Common myeloid progenitor, CD34-positive (primary cell): Measurements from ENCODE around the gene KLF8.

ENCODE experiments used
- CTCF ChIA-PET: fragments of 350-600 bp; sonication (Branson Sonifier 250); formaldehyde crosslinking; loops from one replicate; lab custom pipeline; 2021; ENCODE audit warnings: antibody characterized with exemption; lab: Charles Lee
- POLR2A ChIA-PET: fragments of 350-600 bp; sonication (Branson Sonifier 250); formaldehyde crosslinking; loops from one replicate; lab custom pipeline; 2021; ENCODE audit warnings: antibody characterized with exemption; lab: Charles Lee
- DNase-seq, 3 donors: peaks; one replicate each; pipeline versions ENCODE4 v3.0.0 to v3.0.0-alpha.2; 2013
- H3K27ac ChIP-seq, 2 experiments: 1 replicate in 1 of 2; 2 replicates in 1 of 2; pipeline ENCODE4 v1.7.0; 2013; ENCODE audit warnings: inconsistent platforms in 2 of 2, low read length in 2 of 2, mild to moderate bottlenecking in 2 of 2, low read depth in 1 of 2, moderate library complexity in 1 of 2; ENCODE audit not compliant: severe bottlenecking in 2 of 2, insufficient read depth in 1 of 2, poor library complexity in 1 of 2
- H3K27me3 ChIP-seq, 5 experiments: replicated peaks in 2 of 5; 1 replicate in 3 of 5; 2 replicates in 2 of 5; pipeline versions ENCODE4 v1.6.1 to v1.7.0; 2013; ENCODE audit warnings: low read length in 4 of 5, mild to moderate bottlenecking in 2 of 5, moderate library complexity in 2 of 5, inconsistent platforms in 1 of 5; ENCODE audit not compliant: insufficient read depth in 5 of 5, control insufficient read depth in 4 of 5
- H3K36me3 ChIP-seq, 4 experiments: 1 replicate in 2 of 4; 2 replicates in 2 of 4; pipeline versions ENCODE4 v1.6.1 to v1.7.0; 2013; ENCODE audit warnings: low read length in 3 of 4, control low read depth in 1 of 4, mild to moderate bottlenecking in 1 of 4; ENCODE audit not compliant: control insufficient read depth in 4 of 4, insufficient read depth in 4 of 4
- H3K4me1 ChIP-seq, 4 experiments: 1 replicate in 3 of 4; 2 replicates in 1 of 4; pipeline versions ENCODE4 v1.6.1 to v1.7.1; 2013; ENCODE audit warnings: low read length in 3 of 4, mild to moderate bottlenecking in 3 of 4, control low read depth in 1 of 4, inconsistent platforms in 1 of 4, moderate library complexity in 1 of 4; ENCODE audit not compliant: control insufficient read depth in 4 of 4, insufficient read depth in 4 of 4; ENCODE audit errors: control extremely low read depth in 1 of 4
- H3K4me3 ChIP-seq, 7 experiments: 1 replicate in 4 of 7; 2 replicates in 3 of 7; pipeline versions ENCODE4 v1.5.1 to v1.7.0; 2013; ENCODE audit warnings: mild to moderate bottlenecking in 7 of 7, low read length in 6 of 7, moderate library complexity in 6 of 7, inconsistent platforms in 2 of 7, low read depth in 2 of 7, control low read depth in 1 of 7; ENCODE audit not compliant: insufficient read depth in 4 of 7, control insufficient read depth in 1 of 7; ENCODE audit errors: extremely low read depth in 1 of 7
- H3K9me3 ChIP-seq, 5 experiments: 1 replicate in 4 of 5; 2 replicates in 1 of 5; pipeline versions ENCODE4 v1.6.1 to v1.7.1; 2013; ENCODE audit warnings: low read length in 4 of 5, mild to moderate bottlenecking in 2 of 5, inconsistent platforms in 1 of 5, low read depth in 1 of 5, moderate library complexity in 1 of 5; ENCODE audit not compliant: control insufficient read depth in 4 of 5, insufficient read depth in 2 of 5; ENCODE audit errors: control extremely low read depth in 1 of 5
- WGBS: methylation state at CpG from one replicate; pipeline ENCODE4 v1.1.5; 2013; ENCODE audit not compliant: insufficient coverage; 5-methylcytosine and 5-hydroxymethylcytosine counted together

KLF8 gene

DNA sequence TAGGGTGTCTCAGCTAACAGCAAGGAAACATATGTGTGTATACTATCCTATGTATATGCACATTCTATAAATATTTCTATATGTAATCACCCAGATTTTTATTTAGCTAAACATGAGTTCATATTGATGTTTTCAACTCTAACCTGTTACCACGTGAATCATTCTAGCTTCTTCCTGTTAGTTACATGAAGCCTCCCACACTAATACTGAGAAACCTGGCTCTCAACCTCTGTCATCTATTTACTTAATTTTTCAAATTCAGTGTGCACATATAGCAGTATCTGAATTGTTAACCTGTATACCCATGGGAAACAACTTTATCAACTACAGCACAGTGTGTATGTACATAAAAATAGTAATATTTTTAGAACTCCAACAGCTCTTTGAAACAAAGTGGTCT lies 57.3 kb downstream of the KLF8 start:
- ChIA-PET POLR2A (interaction anchor here (0.6 kb wide), 1 partner anchor 1018 kb away, joined by 4 read pairs; no protein-coding TSS in a partner anchor), CTCF (no interaction called here)
- H3K9me3 ChIP-seq, result peaks cover 0 to 7% (median 0%) of the 10 kb centered on the region in 5 experiments
- DNase-seq, result no peak
- H3K36me3 ChIP-seq, result no peaks in the 10 kb centered on the region
- H3K4me1 ChIP-seq, result no peaks in the 10 kb centered on the region
- 78% methylated on average over 1 of the region's 1 CpG for WGBS
- no peak overlapping the region for H3K4me3 ChIP-seq
- peaks cover 0 to 2% (median 0%) of the 10 kb centered on the region in 5 experiments for H3K27me3 ChIP-seq
- H3K27ac ChIP-seq, result no peak overlapping the region

- Histone ChIP-seq H3K4me1 (no peaks in the 10 kb centered on the region), H3K27ac (no peak overlapping the region), H3K36me3 (no peaks in the 10 kb centered on the region), H3K4me3 (no peak overlapping the region), H3K27me3 (no peaks in the 10 kb centered on the region), H3K9me3 (no peaks in the 10 kb centered on the region)
- WGBS, result 50% methylated on average over 1 of the region's 1 CpG
- POLR2A ChIA-PET, result no interaction called here
- DNase-seq, result no peak
- CTCF ChIA-PET, result no interaction called here
Observed at GRCh38 chrX:56308726-56309125, 76.6 kb downstream of the KLF8 start.

GRCh38 chrX:56309881-56310280 lies 77.7 kb downstream of the KLF8 start:
- Histone ChIP-seq H3K27ac (no peak overlapping the region), H3K4me3 (no peak overlapping the region), H3K36me3 (no peaks in the 10 kb centered on the region), H3K4me1 (peaks cover 0 to 2% (median 0%) of the 10 kb centered on the region in 4 experiments), H3K27me3 (no peaks in the 10 kb centered on the region), H3K9me3 (no peaks in the 10 kb centered on the region)
- DNase-seq, result no peak
- ChIA-PET CTCF (no interaction called here), POLR2A (no interaction called here)
- WGBS, result 67% methylated on average over 2 of the region's 4 CpGs

DNA sequence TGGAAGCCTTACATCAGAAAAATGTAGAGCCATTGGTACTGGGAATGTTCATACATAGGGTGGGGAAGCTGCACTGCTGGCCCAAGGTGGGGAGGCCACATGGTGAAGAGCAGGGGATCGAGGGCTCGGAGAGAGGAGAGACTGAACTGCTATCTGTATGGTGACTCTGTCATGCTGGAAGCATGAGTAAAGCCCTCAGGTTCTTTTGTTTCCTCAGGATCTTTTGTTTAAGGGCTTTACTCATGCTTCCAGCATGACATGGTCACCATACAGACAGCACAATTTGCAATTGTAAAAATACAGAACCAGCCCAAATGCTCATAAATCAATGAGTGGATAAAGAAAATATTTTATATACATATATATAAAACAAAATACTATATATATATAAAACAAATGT lies 78.4 kb downstream of the KLF8 start:
- Histone ChIP-seq H3K9me3 (no peaks in the 10 kb centered on the region), H3K4me3 (no peak overlapping the region), H3K36me3 (no peaks in the 10 kb centered on the region), H3K27ac (no peak overlapping the region), H3K4me1 (peaks cover 0 to 2% (median 0%) of the 10 kb centered on the region in 4 experiments), H3K27me3 (no peaks in the 10 kb centered on the region)
- 100% methylated on average over 1 of the region's 2 CpGs for WGBS
- ChIA-PET CTCF (no interaction called here), POLR2A (no interaction called here)
- no peak for DNase-seq

DNA sequence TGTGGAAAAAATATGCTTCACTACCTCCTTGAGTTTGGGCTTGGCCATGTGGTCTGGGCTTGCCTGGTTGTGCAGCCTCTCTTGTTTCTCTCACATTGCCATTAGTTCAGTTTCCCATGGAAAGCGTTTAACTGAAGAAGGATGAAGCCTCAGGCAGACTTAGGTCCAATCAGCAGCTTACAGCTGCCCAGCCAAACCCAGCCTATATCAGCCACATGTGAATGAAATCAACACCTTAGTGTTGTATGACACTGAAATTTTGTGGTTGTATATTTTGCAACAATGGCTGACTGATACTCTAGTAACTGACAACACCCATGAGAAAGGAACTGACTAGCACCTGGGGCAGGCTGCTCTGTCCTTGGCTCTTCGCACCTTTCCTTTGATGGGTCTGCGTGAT lies 81.2 kb downstream of the KLF8 start:
- DNase-seq, result peak in 1 of 3 donors; percentile 1
- ChIA-PET CTCF (no interaction called here), POLR2A (no interaction called here)
- WGBS, result 83% methylated on average over 1 of the region's 3 CpGs
- Histone ChIP-seq H3K27me3 (no peaks in the 10 kb centered on the region), H3K4me1 (peaks cover 0 to 2% (median 0%) of the 10 kb centered on the region in 4 experiments), H3K4me3 (no peak overlapping the region), H3K36me3 (no peaks in the 10 kb centered on the region), H3K9me3 (no peaks in the 10 kb centered on the region), H3K27ac (no peak overlapping the region)

DNA sequence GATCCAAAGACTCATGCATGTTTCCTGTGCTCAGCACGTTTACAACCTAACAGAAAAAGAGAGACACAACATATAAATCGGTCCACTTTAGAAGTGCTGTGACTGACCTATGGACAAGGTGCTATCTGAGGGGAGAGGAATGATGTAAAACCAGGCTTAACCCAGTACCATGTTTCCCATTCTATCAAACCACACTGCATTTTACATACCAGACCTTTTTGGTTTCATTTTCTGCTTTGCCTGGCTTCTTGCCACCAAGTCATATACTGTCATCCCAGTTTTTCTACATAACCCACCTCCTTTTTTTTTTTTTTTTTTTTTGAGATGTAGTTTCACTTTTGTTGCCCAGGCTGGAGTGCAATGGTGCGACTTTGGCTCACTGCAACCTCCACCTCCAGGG lies 82.2 kb downstream of the KLF8 start:
- CTCF ChIA-PET, result no interaction called here
- DNase-seq, result peak; percentile 26 to 79 (median 73)

GRCh38 chrX:56318076-56318475 lies 85.9 kb downstream of the KLF8 start:
- Histone ChIP-seq H3K4me3 (no peak overlapping the region), H3K27ac (no peak overlapping the region), H3K27me3 (no peaks in the 10 kb centered on the region), H3K36me3 (no peaks in the 10 kb centered on the region), H3K9me3 (peaks cover 0 to 10% (median 1%) of the 10 kb centered on the region in 5 experiments), H3K4me1 (peaks cover 0 to 2% (median 0%) of the 10 kb centered on the region in 4 experiments)
- ChIA-PET CTCF (no interaction called here), POLR2A (no interaction called here)
- DNase-seq, result no peak
- 81% methylated on average over 2 of the region's 2 CpGs for WGBS

More for the DNA sequence above, 82.2 kb downstream of the KLF8 start:
- Histone ChIP-seq H3K4me1 (peaks cover 0 to 2% (median 0%) of the 10 kb centered on the region in 4 experiments), H3K9me3 (peaks cover 0 to 5% (median 0%) of the 10 kb centered on the region in 5 experiments), H3K36me3 (no peaks in the 10 kb centered on the region), H3K27me3 (no peaks in the 10 kb centered on the region), H3K27ac (no peak overlapping the region), H3K4me3 (peak overlapping the region in 2 of 7 experiments; percentile 10 to 66)
- 42% methylated on average over 2 of the region's 3 CpGs for WGBS
- POLR2A ChIA-PET, result no interaction called here
